ENCODE data around the gene LAIR1.
A peak's percentile ranks its signal among the peaks of the same experiment; 100 is the strongest.
"Not testable (repeated sequence)": the region's sequence is repeated elsewhere in the genome, so short reads cannot be mapped to it uniquely, and the experiment has no call there.

LAIR1 gene

GRCh38 chr19:54388802-54389139 lies 24.0 kb upstream of the LAIR1 start:
- Mint-ChIP-seq H3K4me3 (peak overlapping the region; percentile 92), H3K36me3 (no peaks in the 10 kb centered on the region), H3K4me1 (peaks cover 34% of the 10 kb centered on the region), H3K27ac (peak overlapping the region; percentile 84), H3K9me3 (no peaks in the 10 kb centered on the region)
- ATAC-seq (peak; percentile 86), DNase-seq (ENCODE audit: low spot score in 2 of 2) (peak in 1 of 2 donors; percentile 57)

GRCh38 chr19:54387991-54388801 lies 23.5 kb upstream of the LAIR1 start:
- DNase-seq (ENCODE audit: low spot score in 2 of 2) (peak; percentile 8 to 58), ATAC-seq (peak; percentile 72)
- H3K36me3 Mint-ChIP-seq, result no peaks in the 10 kb centered on the region
- H3K9me3 Mint-ChIP-seq, result no peaks in the 10 kb centered on the region
- peak overlapping the region; percentile 84 for H3K27ac Mint-ChIP-seq
- peak overlapping the region; percentile 92 for H3K4me3 Mint-ChIP-seq
- H3K4me1 Mint-ChIP-seq, result peaks cover 38% of the 10 kb centered on the region

- DNase-seq (ENCODE audit: low spot score in 2 of 2) (no peak), ATAC-seq (no peak)
- H3K36me3 Mint-ChIP-seq, result no peaks in the 10 kb centered on the region
- H3K4me3 Mint-ChIP-seq, result peak overlapping the region; percentile 36
- H3K4me1 Mint-ChIP-seq, result peaks cover 35% of the 10 kb centered on the region
- H3K27ac Mint-ChIP-seq, result peak overlapping the region; percentile 33
- H3K9me3 Mint-ChIP-seq, result peaks cover 2% of the 10 kb centered on the region
Measured at GRCh38 chr19:54383330-54383729, 18.6 kb upstream of the LAIR1 start.

GRCh38 chr19:54382041-54382440 lies 17.3 kb upstream of the LAIR1 start:
- H3K27ac Mint-ChIP-seq; H3K4me3 Mint-ChIP-seq; H3K36me3 Mint-ChIP-seq; ATAC-seq; DNase-seq (ENCODE audit: low spot score in 2 of 2); H3K9me3 Mint-ChIP-seq: not testable (repeated sequence)
- peaks cover 32% of the 10 kb centered on the region for H3K4me1 Mint-ChIP-seq

GRCh38 chr19:54380897-54381296 lies 16.2 kb upstream of the LAIR1 start:
- Mint-ChIP-seq H3K4me1 (peaks cover 39% of the 10 kb centered on the region), H3K27ac (no peak overlapping the region), H3K9me3 (peaks cover 2% of the 10 kb centered on the region), H3K4me3 (no peak overlapping the region), H3K36me3 (no peaks in the 10 kb centered on the region)
- ATAC-seq (no peak), DNase-seq (ENCODE audit: low spot score in 2 of 2) (no peak)

- H3K36me3 Mint-ChIP-seq, result no peaks in the 10 kb centered on the region
- ATAC-seq (no peak), DNase-seq (ENCODE audit: low spot score in 2 of 2) (no peak)
- H3K9me3 Mint-ChIP-seq, result peaks cover 2% of the 10 kb centered on the region
- H3K4me1 Mint-ChIP-seq, result peaks cover 46% of the 10 kb centered on the region
- H3K27ac Mint-ChIP-seq, result no peak overlapping the region
- no peak overlapping the region for H3K4me3 Mint-ChIP-seq
Measured at GRCh38 chr19:54379187-54379678, 14.5 kb upstream of the LAIR1 start.

DNA sequence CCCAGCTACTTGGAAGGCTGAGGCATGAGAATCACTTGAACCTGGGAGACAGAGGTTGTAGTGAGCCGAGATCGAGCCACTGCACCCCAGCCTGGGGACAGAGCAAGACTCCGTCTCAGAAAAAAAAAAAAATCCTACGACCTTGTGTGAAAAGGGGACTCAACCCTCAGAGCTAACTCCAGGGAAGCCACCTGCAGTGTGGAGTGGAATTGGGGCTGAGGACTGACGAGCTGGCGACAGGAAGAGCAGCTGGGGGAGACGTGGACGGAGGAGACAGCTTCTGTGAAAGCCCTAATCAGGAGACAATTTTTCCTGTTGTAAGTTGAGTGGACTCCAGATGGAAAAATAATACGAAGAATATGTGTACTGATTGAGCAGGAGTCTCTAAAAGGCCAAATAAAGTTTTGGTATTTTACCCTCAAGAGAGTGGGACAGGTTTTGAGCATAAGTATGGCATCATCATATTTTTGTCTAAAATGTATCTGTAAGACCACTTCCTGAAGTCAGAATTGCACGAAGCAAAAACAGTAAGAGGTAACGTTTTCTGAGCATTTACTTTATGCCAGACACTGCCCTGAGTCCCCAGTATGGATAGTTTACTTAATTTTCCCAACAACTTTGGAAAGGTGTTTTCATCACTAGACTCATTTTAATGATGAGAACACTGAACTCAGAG lies 12.0 kb upstream of the LAIR1 start:
- Mint-ChIP-seq H3K4me3 (no peak overlapping the region), H3K27ac (no peak overlapping the region), H3K36me3 (no peaks in the 10 kb centered on the region), H3K9me3 (peaks cover 2% of the 10 kb centered on the region), H3K4me1 (peaks cover 54% of the 10 kb centered on the region)
- no peak for ATAC-seq
- DNase-seq (ENCODE audit: low spot score in 2 of 2), result no peak

- H3K9me3 Mint-ChIP-seq; DNase-seq (ENCODE audit: low spot score in 2 of 2); ATAC-seq; H3K36me3 Mint-ChIP-seq: not testable (repeated sequence)
- Mint-ChIP-seq H3K4me1 (peaks cover 55% of the 10 kb centered on the region), H3K4me3 (peak overlapping the region; percentile 8), H3K27ac (peak overlapping the region; percentile 26)
Measured at GRCh38 chr19:54375181-54375938, 10.6 kb upstream of the LAIR1 start.

DNA sequence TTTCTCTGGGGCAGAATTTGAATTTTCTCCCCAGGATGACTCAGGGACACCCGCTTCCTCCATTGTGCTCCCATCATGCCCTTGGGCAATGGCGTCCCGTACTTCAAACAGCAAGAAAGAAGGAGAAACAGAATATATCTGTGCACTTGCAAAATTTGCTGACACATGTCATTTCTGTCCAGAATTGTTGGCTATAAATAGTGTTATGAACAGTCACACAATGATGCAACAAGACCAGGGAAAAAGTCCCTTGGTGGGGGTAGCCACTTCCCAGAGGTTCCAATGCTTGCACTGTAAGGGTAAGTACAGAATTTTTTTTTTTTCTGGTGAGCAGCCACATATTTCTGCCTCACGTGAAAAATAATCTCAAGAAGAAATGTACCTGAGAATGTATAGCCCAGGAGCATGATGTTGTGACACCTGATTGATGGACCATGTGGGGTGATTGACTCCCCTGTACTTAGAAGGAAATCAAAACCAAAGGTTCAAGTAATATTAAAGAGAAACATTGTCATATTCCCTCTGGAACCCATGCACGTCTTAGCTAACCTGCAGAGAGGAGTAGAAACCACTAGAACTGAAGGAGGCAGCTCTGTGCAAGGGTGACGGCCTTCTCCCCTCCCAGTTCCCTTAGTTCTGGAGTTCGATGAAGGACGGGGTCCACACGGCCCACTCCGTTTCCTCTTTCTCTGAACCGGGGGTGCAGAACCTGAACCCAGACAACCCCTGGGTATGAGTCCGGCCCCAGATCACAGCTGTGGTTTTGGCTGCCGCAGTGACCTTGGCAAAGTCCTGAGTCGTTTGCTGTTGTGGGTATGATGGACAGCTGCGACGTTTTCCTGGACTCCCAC lies 9.3 kb upstream of the LAIR1 start:
- Mint-ChIP-seq H3K9me3 (no peaks in the 10 kb centered on the region), H3K36me3 (no peaks in the 10 kb centered on the region), H3K4me1 (peaks cover 60% of the 10 kb centered on the region), H3K4me3 (no peak overlapping the region), H3K27ac (peak overlapping the region; percentile 37)
- DNase-seq (ENCODE audit: low spot score in 2 of 2), result no peak
- ATAC-seq, result no peak

DNA sequence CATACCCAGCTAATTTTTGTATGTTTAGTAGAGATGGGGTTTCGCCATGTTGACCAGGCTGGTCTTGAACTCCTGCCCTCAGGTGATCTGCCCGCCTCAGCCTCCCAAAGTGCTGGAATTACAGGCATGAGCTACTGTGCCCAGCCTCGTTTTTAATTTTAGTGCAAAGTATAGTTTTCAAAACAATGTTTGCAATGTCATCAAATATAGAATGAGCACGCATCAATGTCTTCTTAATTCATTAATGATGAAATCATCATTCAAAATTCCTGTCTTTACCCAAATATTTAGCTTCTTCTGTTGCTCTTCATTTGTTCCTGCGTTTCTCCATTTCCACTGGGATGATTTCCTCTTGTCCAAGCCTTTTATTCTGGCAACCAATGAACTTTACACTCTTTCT lies 6.7 kb upstream of the LAIR1 start:
- not testable (repeated sequence) for ATAC-seq; H3K27ac Mint-ChIP-seq; H3K9me3 Mint-ChIP-seq; H3K36me3 Mint-ChIP-seq; H3K4me3 Mint-ChIP-seq; DNase-seq (ENCODE audit: low spot score in 2 of 2)
- H3K4me1 Mint-ChIP-seq, result peaks cover 53% of the 10 kb centered on the region

- ATAC-seq (peak; percentile 94), DNase-seq (ENCODE audit: low spot score in 2 of 2) (peak; percentile 24 to 62)
- H3K4me1 Mint-ChIP-seq, result peaks cover 57% of the 10 kb centered on the region
- H3K27ac Mint-ChIP-seq, result peak overlapping the region; percentile 13
- H3K36me3 Mint-ChIP-seq, H3K9me3 Mint-ChIP-seq: not testable (repeated sequence)
- H3K4me3 Mint-ChIP-seq, result peak overlapping the region; percentile 65
Measured at GRCh38 chr19:54370434-54370796, 5.7 kb upstream of the LAIR1 start.

GRCh38 chr19:54369688-54370433 lies 5.1 kb upstream of the LAIR1 start:
- not testable (repeated sequence) for ATAC-seq; H3K9me3 Mint-ChIP-seq; DNase-seq (ENCODE audit: low spot score in 2 of 2); H3K36me3 Mint-ChIP-seq
- peaks cover 55% of the 10 kb centered on the region for H3K4me1 Mint-ChIP-seq
- H3K27ac Mint-ChIP-seq, result peak overlapping the region; percentile 13
- H3K4me3 Mint-ChIP-seq, result peak overlapping the region; percentile 65

GRCh38 chr19:54369082-54369687 lies 4.5 kb upstream of the LAIR1 start:
- Mint-ChIP-seq H3K4me3 (peak overlapping the region; percentile 65), H3K9me3 (no peaks in the 10 kb centered on the region), H3K4me1 (peaks cover 60% of the 10 kb centered on the region), H3K27ac (no peak overlapping the region), H3K36me3 (no peaks in the 10 kb centered on the region)
- no peak for DNase-seq (ENCODE audit: low spot score in 2 of 2)
- ATAC-seq, result no peak

GRCh38 chr19:54366811-54367210 lies 2.1 kb upstream of the LAIR1 start:
- no peak for DNase-seq (ENCODE audit: low spot score in 2 of 2)

More at GRCh38 chr19:54366811-54367210, 2.1 kb upstream of the LAIR1 start:
- Mint-ChIP-seq H3K4me3 (no peak overlapping the region), H3K4me1 (peaks cover 67% of the 10 kb centered on the region), H3K27ac (no peak overlapping the region), H3K9me3 (no peaks in the 10 kb centered on the region), H3K36me3 (no peaks in the 10 kb centered on the region)
- ATAC-seq, result no peak

Data from stimulated activated effector memory CD8-positive, alpha-beta T cell treated with anti-CD3 and anti-CD28 coated beads, Interleukin-12 subunit alpha, Interleukin-12 subunit beta, amount 100 ng/mL, for 72 hours (primary cell).